Stomach (tissue), 4 donors: ENCODE measurements around the gene NCOA6.

ENCODE experiments used
- CTCF ChIP-seq, 7 experiments: fragments of 450-650 bp in 4 of 7; fragments of 200-600 bp in 3 of 7; sonication (generic) in 3 of 7; IDR thresholded peaks; one replicate each; pipeline ENCODE4 v1.5.1; 2016 to 2019; ENCODE audit warnings: antibody characterized with exemption in 7 of 7, control low read depth in 2 of 7, mild to moderate bottlenecking in 1 of 7
- EP300 ChIP-seq: sonication (generic); formaldehyde crosslinking; IDR thresholded peaks from one replicate; pipeline ENCODE4 v1.6.1; 2017; ENCODE audit warnings: antibody characterized with exemption
- POLR2A ChIP-seq, 4 donors: fragments of 450-650 bp; IDR thresholded peaks; one replicate each; pipeline ENCODE4 v1.6.1; 2016; ENCODE audit warnings: antibody characterized with exemption in 4 of 4, control low read depth in 2 of 4, mild to moderate bottlenecking in 1 of 4, moderate library complexity in 1 of 4
- POLR2AphosphoS5 ChIP-seq, 3 donors: sonication (generic); formaldehyde crosslinking; IDR thresholded peaks; one replicate each; pipeline ENCODE4 v1.6.1; 2016; ENCODE audit warnings: antibody characterized with exemption in 3 of 3

- TF ChIP-seq CTCF (IDR thresholded peaks at IDR 0.05), result no peak
- TF ChIP-seq POLR2AphosphoS5 (IDR thresholded peaks at IDR 0.05), result no peak
- TF ChIP-seq POLR2A (IDR thresholded peaks at IDR 0.05), result no peak
- no peak for TF ChIP-seq EP300
Measured at GRCh38 chr20:34771680-34772081, 53.8 kb downstream of the NCOA6 start.
